Islet precursor cell (in vitro differentiated cells): Measurements from ENCODE around the gene MAP4K2.
"Not testable (repeated sequence)": the region's sequence is repeated elsewhere in the genome, so short reads cannot be mapped to it uniquely, and the experiment has no call there.

Experiments
- DNase-seq: peaks from one replicate; pipeline ENCODE4 v3.0.0-alpha.2; 2018

Gene MAP4K2

GRCh38 chr11:64803158-64803845 lies at the start of gene MAP4K2:
MAP4K2 (minus strand) TSS chr11:64803214; CDS start chr11:64803149, 65 bp downstream.
- peak; percentile 92 for DNase-seq

GRCh38 chr11:64851831-64852351 lies 48.9 kb upstream of the MAP4K2 start:
- DNase-seq, result no peak

- DNase-seq, result no peak
These were observed 48.1 kb upstream of the MAP4K2 start for GRCh38 chr11:64850979-64851567.

GRCh38 chr11:64849598-64850356 lies 46.8 kb upstream of the MAP4K2 start:
- DNase-seq, result no peak

- DNase-seq, result peak; percentile 69
These were observed 46.0 kb upstream of the MAP4K2 start for GRCh38 chr11:64848826-64849597.

- no peak for DNase-seq
These were observed 45.3 kb upstream of the MAP4K2 start for GRCh38 chr11:64848214-64848825.

- peak; percentile 97 for DNase-seq
These were observed 44.1 kb upstream of the MAP4K2 start for GRCh38 chr11:64846998-64847666.

- DNase-seq, result not testable (repeated sequence)
These were observed 42.7 kb upstream of the MAP4K2 start for GRCh38 chr11:64845776-64846129.

GRCh38 chr11:64845129-64845775 lies 42.2 kb upstream of the MAP4K2 start:
- no peak for DNase-seq

GRCh38 chr11:64844330-64845128 lies 41.5 kb upstream of the MAP4K2 start, which contains the start of gene CDC42BPG:
CDC42BPG (minus strand) TSS chr11:64844653; CDS start chr11:64844569, 84 bp downstream.
- DNase-seq, result peak; percentile 92

GRCh38 chr11:64843686-64844329 lies 40.8 kb upstream of the MAP4K2 start:
- no peak for DNase-seq

- peak; percentile 93 for DNase-seq
These were observed 40.1 kb upstream of the MAP4K2 start for GRCh38 chr11:64842851-64843685.

GRCh38 chr11:64842366-64842759 lies 39.3 kb upstream of the MAP4K2 start:
- DNase-seq, result peak; percentile 92

- DNase-seq, result peak; percentile 91
These were observed 38.8 kb upstream of the MAP4K2 start for GRCh38 chr11:64841592-64842365.

GRCh38 chr11:64839887-64840782 lies 37.1 kb upstream of the MAP4K2 start:
- DNase-seq, result no peak

- DNase-seq, result no peak
These were observed 36.3 kb upstream of the MAP4K2 start for GRCh38 chr11:64839335-64839734.
